HEK293T (cell line): Measurements from ENCODE around the gene HOXA10.

ENCODE experiments used
- CTBP1 ChIP-seq: fragments of 450-650 bp; IDR thresholded peaks from 2 replicates; pipeline ENCODE4 v1.6.1; 2016; ENCODE audit warnings: borderline replicate concordance
- HDGF ChIP-seq: fragments of 450-650 bp; IDR thresholded peaks from 2 replicates; pipeline ENCODE4 v1.6.1; 2017; ENCODE audit warnings: antibody characterized with exemption, borderline replicate concordance

GRCh38 chr7:27191161-27191731 is 17.1 kb upstream of the HOXA10 start:
- TF ChIP-seq HDGF (no peak), CTBP1 (no peak)
